Stimulated activated CD8-positive, alpha-beta memory T cell treated with anti-CD3 and anti-CD28 coated beads, Interleukin-15, amount 100 ng/mL, for 4 hours (primary cell): Measurements from ENCODE around the gene SPEM2.

ENCODE experiments used
- DNase-seq, 2 donors: peaks; one replicate each; pipeline ENCODE4 v3.0.0-alpha.2; 2020; ENCODE audit warnings: low read depth in 2 of 2

The SPEM2 gene

DNA sequence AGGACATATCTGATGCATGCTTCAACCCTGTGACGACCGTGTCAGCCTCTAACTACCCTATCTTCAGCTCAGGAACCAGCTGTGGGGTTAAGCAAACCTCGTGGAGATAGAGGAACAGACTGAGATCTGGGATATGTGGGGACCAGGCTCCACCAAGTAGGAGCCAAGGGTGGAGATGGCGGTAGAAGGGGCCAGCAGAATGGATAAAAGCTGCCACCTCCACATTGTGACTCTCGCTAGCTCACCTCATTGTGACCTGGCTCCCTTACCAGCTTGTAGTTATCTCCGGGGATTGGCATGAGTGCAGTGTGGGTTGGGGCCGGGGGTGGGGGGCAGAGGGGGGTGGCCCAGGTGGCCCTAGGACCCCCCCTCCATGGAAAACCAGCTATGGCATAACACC, at the start of gene SPEM2:
SPEM2 (plus strand) TSS at position 301 of the 400 bp plus-strand sequence; CDS start at position 374, 73 bp downstream.
- no peak for DNase-seq

DNA sequence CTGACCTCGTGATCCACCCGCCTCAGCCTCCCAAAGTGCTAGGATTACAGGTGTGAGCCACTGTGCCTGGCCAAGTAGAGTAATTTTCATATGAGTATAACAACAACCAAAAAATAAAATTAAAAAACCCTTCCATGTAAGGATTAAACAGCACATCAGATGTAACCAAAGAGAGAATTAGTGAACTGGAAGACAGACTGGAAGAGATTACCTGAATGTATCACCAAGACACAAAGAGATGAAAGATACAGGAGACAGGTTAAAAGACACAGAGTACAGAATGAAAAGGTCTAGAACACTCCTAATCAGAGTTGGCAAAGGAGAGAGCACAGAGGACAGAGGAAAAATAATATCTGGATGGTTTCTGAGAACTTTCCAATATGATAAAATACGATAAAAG, 46.3 kb upstream of the SPEM2 start:
- DNase-seq: no peak

DNA sequence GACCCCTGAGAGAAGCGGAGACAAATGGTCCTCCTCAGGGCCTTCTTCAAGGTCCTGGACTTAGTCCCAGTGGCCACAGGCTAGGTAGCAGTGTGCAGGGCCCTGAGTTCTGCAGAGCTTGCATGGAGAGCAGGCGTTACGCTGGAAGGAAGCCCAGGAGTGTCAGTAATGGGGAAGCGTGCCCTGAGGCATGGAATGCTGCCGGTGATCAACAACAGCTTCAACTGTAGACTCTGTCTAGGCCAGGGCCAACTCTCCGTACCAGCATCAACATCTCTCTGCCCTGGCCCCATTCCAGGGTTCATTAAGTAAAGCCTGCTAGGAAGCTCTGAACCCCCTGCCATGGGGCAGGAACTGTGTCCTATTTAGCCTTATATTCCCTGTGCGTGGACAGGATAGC, 45.1 kb upstream of the SPEM2 start:
- no peak for DNase-seq

DNA sequence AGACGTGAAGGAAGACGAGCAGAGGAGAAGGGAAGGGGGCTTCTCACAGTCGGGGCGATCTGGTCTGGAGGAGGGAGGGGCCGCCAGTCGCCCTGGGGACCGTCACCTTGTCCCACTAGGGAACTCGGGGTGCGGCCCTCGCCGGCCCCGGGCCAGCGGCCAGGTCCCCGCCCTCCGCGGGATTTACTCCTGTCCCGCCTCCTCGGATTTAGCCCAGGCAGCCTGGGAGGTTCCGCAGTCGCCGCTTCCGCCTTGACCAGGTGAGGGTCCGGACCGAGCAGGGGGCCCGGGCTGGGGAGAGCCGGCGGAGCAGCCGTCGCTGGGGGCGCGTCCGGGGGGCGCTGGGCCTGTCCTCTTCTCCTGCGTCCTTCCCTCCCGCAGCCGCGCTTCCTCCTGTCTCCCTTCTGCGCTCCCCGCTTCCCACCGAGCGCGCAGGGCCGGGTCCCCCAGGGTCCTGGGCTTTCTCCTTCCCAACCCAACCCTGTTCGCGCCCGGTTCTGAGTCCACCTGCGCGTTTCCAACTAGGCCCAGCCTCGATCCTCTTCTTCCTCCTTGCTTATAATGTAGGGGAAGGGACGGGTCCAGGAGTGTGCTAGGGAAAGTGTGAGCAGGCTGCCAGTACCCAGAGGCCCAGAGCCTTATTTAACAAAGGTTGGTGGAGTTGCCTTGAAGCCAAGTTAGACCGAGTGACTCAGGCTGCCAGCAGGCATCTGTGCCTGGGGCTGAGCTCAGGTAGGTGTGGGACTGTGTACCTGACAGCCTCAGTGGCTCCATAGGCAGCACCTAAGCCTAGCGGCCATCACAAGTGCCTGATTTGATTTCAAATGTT, 44.3 kb upstream of the SPEM2 start, which contains the start of gene TNK1:
TNK1 (plus strand) TSS at position 235 of the 829 bp plus-strand sequence. CDS start 1,838 bp downstream, outside the sequence.
- no peak for DNase-seq

DNA sequence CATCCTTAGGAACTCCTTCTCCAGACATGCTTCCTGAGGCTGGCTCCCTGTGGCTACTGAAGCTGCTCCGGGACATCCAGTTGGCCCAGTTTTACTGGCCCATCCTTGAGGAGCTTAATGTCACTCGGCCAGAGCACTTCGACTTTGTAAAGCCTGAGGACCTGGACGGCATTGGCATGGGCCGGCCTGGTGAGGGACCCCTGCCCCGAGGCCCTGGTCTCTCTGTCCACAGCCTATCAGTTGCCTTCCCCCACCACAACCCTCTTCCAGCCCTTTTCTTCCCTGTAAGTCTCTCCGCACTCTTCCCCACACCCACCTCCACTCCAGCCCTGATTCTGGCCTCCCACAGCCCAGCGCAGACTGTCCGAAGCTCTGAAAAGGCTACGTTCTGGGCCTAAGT, 42.5 kb upstream of the SPEM2 start:
- DNase-seq: no peak

DNA sequence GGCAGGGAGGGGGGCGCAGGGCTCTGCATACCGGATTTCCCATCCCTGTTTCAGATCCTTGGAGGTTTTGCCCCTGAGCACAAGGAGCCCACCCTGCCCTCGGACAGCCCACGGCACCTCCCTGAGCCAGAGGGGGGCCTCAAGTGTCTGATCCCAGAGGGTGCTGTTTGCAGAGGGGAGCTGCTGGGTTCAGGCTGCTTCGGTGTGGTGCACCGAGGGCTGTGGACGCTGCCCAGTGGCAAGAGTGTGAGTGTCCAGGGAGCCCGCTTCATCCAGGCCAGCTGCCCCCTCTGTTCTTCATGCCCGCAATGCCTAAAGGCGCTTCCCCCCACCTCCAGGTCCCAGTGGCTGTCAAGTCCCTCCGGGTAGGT, 42.1 kb upstream of the SPEM2 start:
- no peak for DNase-seq

DNA sequence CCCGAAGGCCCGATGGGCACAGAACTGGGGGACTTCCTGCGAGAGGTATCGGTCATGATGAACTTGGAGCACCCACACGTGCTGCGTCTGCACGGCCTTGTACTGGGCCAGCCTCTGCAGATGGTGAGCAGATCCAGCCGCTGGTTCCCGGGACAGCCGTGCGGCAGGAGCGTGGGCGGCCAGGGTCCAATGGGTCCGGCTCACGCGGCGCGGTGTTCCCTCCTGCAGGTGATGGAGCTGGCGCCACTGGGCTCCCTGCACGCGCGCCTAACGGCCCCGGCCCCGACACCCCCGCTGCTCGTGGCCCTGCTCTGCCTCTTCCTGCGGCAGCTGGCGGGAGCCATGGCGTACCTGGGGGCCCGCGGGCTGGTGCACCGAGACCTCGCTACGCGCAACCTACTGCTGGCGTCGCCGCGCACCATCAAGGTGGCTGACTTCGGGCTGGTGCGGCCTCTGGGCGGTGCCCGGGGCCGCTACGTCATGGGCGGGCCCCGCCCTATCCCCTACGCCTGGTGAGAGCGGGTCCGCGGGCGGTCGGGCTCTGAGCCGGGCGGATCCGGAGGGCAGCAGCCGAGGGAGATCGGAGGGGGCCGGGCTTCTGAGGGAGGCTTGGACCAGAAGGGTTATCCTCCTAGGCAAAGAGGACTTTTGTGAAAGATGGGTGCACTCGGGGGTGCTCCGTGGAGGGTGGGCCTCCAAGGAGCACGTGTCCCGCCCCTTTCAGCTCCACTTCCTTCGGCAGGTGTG, 41.5 kb upstream of the SPEM2 start:
- peak; percentile 44 to 61 for DNase-seq

DNA sequence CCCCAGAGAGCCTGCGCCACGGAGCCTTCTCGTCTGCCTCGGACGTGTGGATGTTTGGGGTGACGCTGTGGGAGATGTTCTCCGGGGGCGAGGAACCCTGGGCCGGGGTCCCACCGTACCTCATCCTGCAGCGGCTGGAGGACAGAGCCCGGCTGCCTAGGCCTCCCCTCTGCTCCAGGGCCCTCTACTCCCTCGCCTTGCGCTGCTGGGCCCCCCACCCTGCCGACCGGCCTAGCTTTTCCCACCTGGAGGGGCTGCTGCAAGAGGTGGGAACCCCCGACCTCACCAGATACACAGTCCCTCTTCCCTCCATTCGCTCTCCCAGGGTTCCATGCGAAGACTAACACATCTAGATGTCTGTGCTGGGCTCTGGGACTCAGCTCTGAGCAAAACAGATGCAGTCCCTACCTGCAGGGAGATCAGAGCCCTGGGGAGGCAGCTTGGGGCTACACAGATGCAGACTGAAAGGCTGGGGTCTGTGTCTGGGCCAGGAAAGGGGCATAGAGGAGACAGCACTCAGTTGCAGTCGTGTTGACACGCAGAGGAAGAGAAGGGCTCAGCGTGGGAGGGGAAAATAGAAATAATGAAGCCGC, 40.8 kb upstream of the SPEM2 start:
- no peak for DNase-seq

DNA sequence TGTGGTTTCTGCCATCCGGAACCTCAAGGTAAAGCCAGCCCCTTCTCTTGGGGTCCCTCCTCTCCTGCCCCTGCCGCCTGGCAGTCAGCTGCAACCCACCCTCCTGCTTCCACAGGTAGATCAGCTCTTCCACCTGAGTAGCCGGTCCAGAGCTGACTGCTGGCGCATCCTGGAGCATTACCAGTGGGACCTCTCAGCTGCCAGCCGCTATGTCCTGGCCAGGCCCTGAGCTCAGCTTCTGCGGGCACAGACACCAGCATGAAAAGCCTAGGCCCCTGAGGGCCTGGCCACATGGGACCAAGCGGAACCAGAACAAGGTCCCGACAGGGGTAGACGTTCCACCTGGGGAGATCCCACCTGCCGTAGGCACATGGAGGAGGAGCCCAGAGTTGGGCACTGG, 36.6 kb upstream of the SPEM2 start:
- DNase-seq: no peak

DNA sequence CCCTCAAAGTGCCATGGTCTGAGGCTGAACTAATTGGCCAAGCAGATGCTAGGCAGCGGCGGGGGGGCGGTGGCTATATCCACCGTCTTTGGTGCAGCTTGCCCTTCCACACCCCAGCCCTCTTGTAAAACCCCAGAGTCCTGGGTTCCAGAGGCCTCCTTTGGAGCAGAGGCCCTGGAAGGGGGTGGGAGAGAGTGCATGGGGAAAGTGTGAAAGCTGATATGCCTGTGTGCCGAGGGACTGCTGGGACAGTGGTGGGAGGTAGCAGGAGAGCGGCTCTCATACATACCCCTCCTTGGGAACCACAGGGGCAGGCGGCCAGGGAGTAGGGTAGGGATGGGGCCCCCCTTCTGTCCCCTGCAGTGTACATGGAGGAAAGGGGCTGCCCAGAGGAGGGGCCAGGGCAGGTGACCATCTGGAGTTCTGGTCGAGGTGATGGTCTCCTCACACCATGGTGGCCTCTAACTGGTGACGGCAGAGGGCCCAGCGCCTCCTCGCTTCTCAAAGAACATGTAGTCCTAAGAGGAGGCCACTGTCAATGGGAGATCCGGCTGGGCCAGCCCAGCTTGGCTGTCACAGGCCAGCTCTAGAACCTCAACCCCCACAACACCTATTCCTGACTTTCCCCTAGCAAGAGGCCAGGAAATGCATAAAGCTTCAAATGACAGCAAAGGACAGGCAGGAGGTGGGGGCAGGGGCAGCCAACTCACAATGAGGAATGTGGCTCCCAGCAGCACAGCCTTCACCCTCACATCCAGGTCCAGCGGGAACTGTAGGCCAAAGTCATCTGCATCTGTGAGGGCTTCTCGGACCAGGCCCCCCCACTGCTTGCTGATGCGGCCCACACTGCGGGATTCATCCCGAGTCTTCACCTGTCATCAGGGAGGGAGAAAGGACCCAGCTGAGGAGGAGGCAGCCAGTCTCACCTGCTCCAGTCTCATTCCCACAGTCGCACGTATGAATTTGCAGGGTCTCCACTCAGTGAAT, 35.2 kb upstream of the SPEM2 start:
- DNase-seq: no peak

DNA sequence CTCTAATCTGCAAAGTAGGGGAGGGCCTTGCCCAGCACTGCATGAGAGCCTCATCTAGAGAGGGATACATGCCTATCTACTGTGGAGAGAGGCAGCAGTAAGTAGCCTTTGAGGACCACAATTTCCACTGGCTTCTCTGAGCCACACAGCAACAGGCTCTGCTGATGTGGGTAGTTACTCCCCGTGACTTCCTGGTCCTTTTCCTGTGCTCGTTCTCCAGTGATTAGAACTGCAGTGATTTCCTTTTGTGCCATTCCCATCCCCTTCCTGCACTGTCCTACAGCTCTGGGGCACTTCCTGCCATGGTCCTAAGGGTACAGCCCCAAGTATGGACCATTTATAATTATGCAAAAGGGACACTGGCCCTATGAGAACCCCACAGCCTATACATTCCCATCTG, 34.1 kb upstream of the SPEM2 start:
- no peak for DNase-seq

DNA sequence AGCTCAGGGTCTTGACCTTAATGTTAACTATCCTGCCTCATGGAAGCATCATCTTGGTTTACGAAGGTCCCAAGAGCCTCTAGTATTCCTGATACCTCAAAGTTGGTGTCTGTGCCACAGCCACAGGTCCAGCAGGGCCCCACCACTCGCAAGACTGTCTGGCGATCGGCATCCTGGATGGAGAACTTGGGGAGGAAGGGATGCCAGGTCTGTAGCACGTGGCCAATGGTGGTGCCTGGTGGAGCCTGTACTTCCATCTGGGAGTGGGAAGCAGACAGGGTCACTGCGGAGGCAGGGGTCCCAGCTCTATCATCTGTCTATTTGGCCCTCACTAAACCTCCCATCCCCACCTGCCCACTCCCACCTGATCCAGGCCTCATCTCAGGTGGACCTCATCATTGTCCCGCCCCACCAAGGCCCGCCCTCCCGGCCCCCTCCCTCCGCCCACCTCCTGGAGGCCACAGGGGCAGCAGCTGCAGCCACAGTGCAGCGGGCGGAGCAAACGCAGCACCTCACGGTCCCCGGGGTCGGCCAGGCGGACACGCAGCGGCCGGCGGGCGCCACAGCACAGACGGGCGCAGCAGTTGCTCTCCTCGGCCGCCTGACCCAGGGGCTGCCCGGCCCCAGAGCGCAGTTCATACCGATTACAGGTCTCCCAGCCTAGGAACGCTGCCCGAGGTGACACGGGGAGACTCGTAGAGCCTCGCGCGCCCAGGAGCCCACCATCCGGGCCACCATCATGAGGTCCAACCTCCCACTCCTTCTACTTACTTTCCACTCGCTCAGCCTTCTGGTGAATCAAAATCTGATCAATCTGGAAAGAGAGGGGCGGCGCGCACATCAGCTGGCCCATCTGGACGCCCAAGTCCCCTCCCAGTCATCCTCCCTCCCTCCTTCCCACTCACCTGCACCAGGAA, 32.5 kb upstream of the SPEM2 start:
- DNase-seq: no peak

DNA sequence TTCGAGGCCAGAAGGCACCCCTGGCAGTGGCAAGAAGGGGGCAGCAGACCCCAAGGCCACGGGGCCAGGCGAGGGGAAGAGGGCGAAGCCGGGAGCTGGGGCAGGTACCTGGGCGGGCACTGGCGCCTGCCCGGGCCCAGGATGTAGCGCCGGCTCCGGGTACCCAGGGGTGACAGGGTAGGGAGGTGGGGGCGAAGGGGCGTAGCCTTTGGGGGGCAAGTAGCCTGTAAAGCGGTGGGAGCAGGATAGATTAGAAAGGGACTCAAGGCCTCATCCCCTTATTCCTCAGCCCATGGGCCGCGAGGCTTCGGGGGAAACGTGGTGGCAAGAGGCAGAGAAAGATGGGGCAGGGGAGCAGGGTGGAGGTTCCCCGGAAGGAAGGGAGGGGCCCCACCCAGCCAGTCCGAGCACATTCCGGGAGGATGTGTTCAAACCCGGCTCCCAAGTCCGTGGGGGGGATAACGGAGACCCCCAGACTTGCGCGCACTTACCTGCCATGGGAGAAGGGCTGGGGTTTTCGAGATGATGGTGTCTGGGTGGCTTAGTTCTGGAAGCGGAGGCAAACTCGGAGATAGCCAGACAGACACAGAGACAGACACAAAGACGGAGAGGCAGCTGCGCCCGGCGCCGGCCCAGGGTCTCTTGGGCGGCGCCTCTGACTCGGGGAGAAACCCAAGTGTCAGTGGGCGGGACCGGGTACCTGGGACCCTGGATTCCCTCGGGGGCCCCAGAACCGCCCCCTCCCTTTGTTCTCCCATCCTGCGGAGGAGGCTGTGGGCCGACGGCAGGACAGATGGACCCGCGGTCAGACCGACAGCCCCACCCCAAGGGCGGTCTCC, 31.6 kb upstream of the SPEM2 start:
- peak in 1 of 2 donors; percentile 36 for DNase-seq

DNA sequence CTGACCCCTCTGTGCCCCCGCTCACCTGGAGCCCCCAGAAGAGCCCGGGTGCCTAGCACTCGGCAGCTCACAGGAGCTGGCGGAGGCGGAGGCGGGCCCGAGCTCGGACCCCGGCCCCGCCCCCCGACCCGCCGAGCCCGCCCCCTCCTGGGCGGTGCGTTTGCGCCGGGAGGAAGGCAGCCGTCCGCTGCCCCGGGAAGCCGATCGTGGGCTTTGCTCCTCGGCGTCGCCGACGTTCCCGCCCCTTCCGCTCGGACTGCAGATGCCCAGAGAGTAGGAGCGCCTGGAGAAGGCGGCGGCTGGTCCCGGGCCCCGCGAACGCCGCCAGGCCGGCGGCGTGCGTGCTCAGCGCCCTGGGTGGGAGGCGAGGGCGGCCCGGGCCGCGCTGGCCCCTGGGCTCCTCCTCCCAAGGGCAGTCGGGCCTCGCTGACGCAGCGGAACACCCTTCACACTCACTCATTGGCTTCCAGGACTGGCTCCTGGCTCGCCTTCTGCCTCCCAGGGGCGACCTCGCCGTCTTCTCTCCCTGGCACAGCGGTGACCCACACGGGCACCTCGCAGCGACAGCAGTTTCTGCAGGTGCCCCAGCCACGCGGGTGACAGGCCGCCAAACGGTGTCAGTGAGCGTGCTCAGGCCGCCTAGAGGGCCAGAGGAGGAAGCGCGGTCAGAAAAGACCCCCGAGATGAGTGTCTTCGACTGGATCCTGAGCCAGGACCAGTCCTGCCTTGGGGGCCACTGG, 30.8 kb upstream of the SPEM2 start, which contains the start of gene PLSCR3:
PLSCR3 (minus strand) TSS at position 74 of the 740 bp plus-strand sequence. CDS start 415 bp downstream, outside the sequence.
- DNase-seq: peak; percentile 58 to 75

DNA sequence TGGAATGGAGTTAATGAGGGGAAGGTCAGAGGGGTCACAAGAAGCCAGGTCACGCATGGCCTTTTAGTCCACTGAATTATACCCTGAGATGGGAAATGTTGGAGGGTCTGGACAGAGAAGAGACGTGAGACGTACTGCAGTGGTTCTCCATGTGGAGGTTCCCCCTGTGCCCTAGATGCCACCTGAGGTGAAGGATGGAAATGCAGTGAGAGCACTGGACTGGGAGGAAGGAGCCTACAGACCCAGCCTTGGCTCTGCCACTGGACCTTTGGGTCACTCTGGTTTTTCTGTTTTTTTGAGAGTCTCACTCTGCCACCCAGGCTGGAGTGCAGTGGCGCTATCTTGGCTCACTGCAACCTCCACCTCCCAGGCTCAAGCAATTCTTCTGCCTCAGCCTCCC, 29.3 kb upstream of the SPEM2 start:
- no peak for DNase-seq

DNA sequence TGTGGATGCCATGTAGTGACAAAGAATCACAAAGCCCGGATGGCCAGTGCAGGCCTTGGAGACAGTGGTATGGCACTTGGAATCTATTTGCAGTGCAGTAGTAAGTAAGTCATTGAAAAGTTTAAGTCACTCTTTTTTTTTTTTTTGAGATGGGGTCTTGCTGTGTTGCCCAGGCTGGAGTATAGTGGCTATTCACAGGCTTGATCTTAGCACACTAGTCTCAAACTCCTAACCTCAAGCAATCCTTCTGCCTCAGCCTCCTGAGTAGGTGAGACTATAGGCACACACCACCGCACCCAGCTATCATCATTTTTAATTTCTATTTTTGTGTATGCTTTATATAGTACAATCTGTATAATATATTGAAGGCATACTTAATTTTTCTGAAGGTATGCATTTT, 26.8 kb upstream of the SPEM2 start:
- no peak for DNase-seq

DNA sequence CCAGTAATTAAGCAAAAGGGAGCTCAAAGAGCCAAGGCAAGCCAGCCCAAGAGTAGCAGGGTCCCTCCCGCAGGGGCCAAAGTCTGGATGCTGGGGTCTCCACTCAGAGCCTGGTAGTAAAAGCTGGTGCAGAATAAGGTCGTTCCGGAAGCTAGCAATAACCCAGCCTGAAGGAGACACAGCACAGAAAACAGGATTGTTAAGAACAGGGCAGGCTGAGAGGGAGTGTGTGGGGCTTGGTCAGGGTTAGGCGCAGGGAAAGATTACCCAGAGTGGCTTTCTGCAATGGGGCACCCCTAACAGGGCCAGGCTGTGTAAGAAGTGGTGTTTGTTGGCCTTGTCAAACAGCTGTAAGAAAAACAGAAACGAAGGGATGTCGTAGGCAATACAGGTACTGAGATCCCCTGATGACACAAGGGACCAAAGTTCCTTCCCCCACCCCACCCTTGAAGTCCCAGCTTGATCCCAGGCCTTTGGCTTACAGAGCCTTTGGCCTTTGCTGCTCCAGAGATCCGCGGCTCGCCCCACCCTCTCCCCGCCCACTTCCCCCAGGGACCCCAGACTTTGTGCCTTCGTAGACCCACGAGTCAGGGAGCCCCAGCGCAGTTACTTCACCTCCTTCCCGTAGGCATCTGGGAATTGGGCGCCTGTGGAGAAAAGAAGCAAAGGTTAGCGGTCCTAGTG, 22.2 kb upstream of the SPEM2 start:
- no peak for DNase-seq

DNA sequence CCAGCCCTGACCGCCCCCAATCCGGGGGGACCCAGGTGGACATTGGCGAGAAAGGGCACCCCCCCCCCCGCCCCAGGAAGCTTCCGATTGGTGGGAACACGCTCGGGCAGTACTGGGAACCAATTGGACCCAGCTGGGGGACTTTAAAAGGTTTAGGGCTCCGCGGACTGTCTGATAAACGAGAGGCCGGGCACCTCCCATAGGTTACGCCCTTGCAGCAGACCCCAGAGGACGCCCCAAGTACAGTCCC, 21.8 kb upstream of the SPEM2 start:
- no peak for DNase-seq
